IPS DF 4.7 (cell line): Measurements from ENCODE around the gene SLC9C1.

Experiments
- DNase-seq: peaks from one replicate; pipeline ENCODE4 v3.0.0-alpha.2; 2013; ENCODE audit warnings: low spot score; ENCODE audit errors: extremely low read depth

SLC9C1 gene

GRCh38 chr3:112115161-112115739 lies 178.8 kb downstream of the SLC9C1 start:
- no peak for DNase-seq

GRCh38 chr3:112114576-112115160 lies 179.3 kb downstream of the SLC9C1 start:
- DNase-seq, result no peak

- DNase-seq, result no peak
Measured at GRCh38 chr3:112111785-112112402, 182.1 kb downstream of the SLC9C1 start.

DNA sequence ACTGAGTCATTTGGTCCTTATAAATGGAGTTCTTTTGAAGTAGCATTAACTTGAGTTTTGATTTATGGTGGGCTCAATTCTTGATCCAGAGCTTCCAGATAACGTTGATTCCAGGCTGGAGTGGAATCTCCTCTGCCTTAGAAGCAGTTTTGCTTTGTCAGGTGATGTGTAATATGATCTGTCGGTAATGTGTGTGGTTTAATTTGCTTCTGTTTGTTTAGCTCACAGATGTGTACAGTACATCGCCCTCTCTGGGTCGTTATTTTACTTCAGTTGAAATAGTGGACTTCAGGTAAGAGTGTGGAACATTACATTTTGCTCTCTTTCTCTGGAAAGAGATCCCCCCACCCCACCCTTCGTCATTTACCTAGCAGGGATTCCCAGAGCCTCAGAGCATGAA lies 184.7 kb downstream of the SLC9C1 start:
- DNase-seq, result no peak

- no peak for DNase-seq
Measured at GRCh38 chr3:112104774-112105173, 189.2 kb downstream of the SLC9C1 start.

DNA sequence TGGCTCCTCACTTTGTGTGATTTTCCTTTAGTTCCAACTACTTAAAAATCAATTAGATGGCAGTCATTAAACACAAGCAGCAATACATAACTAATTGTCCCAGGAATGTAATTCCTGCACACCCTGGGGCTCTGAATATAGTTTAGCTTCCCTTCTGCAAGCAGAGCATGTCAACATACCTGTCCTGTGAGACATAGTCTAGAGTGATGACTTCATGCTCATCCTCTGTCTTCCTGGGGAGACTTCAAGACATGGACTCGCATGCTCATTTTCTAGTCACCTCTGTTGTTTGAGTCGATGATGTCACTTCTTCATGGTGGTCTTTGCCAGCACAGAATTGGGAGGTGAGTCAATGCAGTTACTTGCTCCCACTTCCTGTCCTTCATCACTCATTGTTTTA lies 192.1 kb downstream of the SLC9C1 start:
- no peak for DNase-seq

- DNase-seq, result no peak
Measured at GRCh38 chr3:112097378-112097777, 196.6 kb downstream of the SLC9C1 start.

DNA sequence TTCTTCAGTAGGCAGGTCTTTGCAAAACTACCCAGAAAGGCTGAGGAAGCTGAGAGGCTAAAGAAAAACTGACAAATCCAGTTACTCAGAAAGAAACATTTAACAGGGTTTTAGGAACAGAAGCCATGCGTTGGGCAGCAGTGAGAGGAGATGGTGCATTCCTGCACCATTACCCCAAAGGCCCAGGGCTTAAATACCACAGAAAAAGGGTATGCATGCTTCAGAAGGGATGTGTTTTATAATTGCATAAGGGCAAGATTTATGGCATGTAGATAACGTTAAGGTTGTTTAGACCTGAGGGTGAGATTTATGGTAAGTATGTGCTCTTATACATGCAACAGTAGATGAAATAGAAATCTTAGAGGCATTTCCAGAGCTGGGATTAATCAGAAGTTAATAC lies 197.8 kb downstream of the SLC9C1 start:
- DNase-seq, result no peak

DNA sequence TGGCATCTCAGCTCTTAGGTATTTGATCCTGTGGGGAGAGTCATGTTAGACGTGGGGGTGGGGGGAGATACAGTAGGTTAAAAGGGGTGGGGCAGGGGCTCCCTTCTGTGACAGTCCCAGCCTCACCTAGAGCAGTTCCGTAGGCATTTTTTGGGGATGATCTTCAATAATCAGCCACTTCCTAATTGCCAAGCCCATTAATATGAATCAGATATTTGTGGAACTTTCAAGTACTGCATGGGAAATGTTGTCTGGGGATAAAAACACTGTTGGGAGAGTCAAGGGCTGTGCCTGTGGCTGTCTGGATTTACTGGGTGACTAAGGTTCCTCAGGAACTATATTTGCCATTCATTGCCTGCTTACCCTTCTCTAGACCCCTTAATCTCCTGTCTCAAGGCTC lies 198.3 kb downstream of the SLC9C1 start:
- DNase-seq, result no peak

GRCh38 chr3:112093180-112093522 lies 200.9 kb downstream of the SLC9C1 start:
- no peak for DNase-seq

DNA sequence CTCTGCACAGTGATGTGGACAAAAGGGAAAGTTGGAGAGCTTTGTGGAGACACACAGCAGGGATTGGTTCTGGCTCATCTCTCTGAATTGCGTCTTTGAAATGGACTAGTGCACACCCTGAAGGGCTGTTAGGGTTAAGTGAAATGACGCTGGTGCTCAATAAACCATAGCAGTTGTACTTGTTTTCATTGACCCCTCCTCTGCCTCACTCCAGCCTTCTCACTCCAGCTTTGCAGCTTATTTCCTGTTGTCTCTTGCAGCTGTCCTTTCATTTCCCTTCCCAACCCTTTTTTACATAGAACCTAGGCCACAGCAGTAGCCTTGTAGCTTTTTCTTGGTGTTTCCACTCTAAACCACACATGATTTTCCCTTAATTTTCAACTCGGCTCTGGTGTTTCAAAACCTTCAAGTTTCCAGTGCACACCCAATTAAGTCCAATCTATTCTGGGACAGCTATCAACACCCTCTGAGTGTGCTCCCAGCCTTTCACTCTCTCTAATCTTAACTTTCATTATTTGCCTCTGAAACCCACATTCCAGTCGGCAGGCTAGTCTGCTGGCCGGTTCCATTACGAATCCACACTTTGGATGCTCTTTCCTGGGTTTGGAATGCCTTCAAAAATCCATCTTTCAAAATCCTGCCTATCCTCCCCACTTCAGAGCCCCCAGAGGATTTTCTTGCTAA lies 201.4 kb downstream of the SLC9C1 start:
- DNase-seq, result no peak

DNA sequence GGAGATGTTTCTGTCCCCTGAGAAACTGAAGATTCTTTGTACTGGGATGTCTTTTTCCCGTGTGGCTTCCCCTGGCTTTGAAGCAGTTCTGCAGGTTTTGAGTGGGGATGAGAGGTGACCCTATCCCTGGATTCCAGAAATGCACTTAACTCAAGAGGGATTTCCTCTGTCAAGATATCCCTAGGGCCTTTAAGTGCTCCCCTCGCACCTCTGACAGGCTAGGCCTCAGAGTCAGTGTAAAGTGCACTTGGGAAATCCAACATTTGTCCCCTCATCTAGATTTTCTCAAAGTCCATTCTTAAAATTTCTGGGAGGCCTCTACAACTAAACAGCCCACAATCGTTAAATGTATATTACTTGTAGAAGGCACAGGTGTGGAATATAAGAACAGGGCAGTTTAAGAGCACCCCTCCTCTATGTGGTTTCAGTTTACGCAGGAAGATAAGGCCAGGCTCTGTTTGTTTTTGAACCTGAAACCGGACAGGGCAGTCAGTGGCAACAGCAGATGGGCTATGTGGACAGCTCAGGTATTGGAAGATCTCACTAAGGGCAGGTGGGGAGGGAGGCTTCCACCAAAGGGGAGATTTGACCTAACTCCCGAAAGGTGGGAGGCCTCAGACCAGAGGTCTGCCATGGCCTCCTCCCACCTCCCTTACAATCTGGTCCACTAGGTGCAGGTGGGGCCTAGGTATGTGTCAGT lies 203.0 kb downstream of the SLC9C1 start:
- DNase-seq, result no peak
